ENCODE measurements around the gene SORCS2. TPM values are rescaled to one million over a fixed set of nuclear protein-coding genes. Genes with fewer than 3 reads are reported as not detected.

The SORCS2 gene
- total RNA-seq, 1 experiment from 2014 or later: 0.91 TPM

DNA sequence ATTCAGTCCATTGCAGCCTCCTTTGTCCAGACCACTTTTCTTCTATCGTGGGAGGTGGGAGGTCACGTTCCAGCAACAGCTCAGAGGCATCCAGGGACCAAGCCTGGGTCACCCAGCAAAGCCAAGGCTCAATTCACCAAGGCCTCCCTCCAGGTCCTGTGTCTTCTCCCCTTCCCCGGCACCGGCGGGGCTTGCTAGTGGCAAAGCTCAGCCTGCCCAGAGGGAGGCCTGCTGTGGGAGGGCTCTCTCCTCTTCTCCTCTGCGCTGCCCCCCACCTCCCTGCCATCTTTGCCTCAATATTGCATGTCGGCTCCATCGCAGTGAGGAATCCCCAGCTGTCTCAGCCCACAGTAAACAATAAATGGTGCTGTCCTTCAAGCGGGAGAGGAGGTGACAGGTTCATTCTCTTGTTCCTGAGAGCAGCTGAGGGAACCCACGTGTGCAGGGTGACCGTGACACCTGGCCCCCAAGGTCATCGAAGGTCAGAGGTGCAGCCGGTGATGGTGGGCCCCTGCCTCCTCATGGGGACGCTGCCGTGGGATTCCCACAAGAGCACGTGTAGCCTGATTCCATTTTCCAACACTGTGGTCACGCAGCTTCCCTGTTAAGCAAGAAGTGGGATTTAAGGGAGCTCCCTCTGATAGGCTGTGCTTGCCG, 353.9 kb downstream of the SORCS2 start:
- DNase-seq (ENCODE audit: low read depth): no peak

DNA sequence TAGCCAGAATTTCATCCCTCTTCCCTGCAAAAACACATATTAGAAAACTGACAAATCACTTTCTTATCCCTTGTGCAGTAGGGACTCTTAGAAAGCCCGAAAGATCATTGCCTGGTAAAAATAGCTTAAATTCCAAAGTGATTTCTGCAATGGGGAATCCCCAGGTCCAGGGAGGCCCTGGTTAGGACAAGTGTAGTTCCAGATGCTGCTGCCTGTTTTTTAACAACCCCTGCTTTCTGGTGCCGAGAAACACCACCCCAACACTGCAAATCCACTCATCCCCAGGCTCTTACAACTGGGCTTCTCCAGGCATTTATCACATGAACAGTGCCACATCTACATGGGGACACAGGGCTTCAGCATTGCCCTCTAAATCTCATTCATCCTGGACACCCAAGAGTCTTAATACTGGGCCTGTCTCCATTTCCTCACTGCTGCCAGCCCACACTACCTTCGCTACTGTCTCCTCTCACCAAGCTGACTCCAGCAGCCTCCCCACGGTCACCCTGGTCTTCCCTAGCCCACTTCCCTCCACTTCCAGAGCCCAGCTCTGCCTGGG, 354.6 kb downstream of the SORCS2 start:
- DNase-seq (ENCODE audit: low read depth): no peak

DNA sequence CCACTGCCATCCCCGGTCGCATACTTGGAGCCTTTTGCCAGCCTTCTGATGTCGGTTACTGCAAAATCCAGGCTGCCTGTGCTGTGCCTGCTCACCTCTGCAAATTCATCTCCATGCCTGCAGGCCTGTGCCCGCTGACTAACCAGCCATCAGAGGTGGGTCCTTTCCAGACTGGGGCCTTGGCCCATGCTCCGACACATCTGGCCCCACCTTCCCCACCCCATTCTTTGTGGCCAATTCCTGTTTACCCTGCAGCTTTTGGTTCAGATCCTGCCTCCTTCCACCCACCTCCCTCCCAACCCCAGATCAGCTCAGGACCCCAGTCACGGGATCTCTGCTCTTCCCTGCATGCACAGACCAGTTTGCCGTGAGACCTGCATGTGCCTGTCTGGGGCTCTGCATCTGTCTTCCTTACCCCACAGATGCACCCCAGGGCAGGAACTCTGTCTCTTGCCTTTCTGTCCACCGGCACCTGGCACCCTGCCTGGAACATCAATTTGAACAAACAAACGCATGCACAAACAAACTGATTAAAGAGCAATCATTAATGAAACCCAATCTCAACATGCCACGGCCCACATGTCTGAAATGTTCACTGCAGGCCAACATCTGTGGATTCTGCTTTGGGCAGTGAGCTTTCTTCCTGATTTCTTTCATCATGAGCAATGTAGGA, 355.2 kb downstream of the SORCS2 start:
- peak; percentile 18 for DNase-seq (ENCODE audit: low read depth)

DNA sequence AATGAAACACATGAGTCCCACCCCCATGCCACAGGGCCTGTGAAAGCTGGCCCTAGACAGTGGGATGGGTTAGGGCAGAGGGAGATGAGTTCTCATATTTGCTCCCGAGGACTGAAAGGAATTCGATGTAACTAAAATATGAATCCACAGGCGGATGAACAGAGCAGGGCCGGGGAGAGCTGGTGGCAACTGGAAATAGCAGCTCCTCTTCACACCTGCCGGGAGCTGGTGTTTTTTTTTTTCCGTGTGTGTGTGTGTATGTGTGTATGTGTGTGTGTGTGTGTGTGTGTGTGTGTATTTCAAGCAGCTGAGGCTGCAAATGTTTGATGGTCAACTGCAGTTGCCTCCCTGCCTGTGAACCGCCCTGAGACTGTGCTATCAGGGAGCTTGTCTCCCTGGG, 357.5 kb downstream of the SORCS2 start:
- no peak for DNase-seq (ENCODE audit: low read depth)

DNA sequence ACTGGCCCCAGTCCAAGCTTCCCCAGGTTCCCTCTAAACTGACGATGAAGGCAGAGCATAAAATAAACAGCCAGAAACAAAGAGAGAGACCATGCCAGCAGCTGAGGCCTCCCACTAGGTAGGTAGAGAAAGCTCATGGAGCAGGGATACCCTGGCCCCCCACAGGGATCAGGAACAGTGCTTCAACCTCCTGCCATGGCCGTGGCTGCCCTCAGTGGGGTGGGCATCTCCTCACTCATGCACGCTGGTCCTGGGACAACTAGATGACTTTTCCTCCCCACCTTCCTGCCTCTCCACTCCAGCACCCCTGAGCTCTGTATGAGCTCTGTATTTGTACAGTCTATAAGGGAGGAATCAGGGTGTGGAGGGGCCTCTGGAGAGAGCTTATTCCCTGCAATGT, 360.1 kb downstream of the SORCS2 start:
- DNase-seq (ENCODE audit: low read depth): no peak

DNA sequence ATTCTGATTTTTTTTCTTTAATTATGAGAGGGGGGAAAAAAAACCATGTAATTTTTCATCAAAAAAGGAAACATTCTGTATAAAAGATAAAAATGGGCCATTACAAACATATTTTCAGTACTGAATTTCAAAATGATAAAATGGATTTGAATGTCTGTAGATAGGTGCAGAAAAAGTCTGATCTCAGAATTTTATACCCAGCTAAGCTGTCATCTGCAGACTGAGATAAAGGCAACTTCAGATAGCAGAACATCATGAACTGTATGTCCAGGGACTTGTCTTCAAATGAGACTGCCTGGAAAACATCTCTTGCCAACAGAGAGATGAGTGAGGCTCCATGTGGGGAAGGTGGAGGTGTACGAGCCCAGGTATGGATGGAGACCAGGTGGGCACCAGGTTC, 360.9 kb downstream of the SORCS2 start:
- no peak for DNase-seq (ENCODE audit: low read depth)

DNA sequence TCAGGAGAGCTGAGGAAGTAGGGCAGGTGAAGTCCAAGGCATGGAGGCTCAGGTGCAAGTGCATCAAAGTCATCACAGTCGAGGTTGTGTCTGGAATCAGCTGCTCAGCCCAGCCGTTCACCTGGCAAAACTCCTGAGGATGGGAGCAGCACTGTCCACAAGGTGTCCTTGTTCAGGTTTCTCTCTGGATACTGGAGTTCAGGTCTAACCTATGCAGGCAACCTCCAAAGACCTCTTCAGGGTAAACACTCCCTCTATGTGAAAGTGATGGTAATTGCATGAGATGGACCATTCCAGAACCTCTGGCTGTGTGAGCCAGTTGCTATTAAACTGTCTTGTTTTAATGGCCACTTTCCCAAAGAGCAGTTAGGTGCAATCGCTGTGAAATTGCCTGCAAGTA, 362.6 kb downstream of the SORCS2 start:
- no peak for DNase-seq (ENCODE audit: low read depth)

DNA sequence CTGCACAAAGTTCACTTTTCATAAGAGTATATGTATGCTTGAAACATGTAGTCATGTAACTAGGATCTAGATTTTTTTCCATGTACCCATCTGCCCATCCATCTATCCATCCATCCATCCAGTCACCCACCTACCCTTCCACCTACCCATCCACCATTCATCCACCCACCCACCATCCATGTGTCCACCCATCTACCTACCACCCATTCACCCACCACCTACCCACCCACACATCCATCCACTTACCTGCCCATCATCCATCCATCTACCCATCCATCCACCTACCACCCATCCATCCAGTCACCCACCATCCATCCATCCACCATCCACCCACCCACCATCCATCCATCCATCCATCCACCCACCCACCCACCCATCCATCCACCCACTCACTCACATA, 364.2 kb downstream of the SORCS2 start:
- DNase-seq (ENCODE audit: low read depth): no peak

DNA sequence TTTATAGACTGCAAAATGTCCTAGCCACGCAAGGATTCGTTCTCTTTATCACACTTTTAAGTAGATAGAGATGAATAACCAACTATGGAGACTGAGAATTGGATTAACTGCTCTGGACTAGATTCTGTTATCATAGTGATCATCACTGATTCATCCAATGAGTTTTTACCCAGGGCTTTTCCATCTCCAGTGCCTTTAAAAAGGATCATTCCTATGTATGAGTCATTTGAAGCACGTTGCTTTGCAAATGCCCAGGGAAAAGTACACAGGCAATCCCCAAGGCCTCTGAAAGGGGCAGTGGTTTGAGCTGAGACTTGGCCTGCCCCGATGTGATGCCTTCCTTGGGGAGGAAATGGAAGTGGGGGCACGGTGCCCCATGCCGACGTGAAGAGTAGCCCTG, 365.1 kb downstream of the SORCS2 start:
- DNase-seq (ENCODE audit: low read depth): peak; percentile 67

DNA sequence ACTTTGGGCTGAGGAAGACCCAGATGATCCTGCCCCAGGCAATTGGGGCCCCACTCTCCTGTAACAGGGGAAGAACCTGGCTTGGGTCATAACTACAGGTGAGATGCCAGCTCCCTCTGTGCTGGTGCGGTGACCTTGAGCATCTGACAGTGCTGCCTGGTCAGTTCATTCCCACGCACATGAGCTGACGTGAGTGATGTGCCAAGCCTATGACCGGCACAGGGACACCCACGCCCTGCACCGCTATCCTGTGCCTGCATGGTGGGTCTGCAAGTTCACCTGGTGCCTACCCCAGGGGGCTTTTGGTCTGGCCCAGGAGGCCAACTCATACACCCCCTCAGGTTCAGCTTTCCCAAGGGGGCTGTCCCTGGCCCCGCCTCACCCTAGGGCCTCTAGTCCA, 366.1 kb downstream of the SORCS2 start:
- no peak for DNase-seq (ENCODE audit: low read depth)

DNA sequence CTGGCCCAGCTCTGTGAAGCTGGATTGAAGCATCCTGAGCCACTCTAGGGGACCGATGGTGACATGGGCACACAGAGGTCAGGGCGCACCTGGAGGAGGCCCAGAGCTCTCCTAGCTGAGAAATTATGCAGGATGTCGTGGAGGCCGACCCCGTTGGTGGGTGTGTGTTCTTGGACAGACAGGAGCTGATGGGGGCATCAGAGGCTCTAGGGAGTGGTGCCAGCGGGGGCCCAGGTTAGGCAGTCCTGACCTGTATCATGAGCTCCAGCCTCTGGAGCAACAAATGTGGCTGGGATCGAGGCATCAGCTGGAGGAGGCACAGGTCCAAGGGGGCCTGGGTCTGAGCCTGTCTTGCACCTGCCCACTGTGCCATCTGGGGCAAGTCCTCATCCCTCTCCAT, 367.0 kb downstream of the SORCS2 start:
- DNase-seq (ENCODE audit: low read depth): no peak

DNA sequence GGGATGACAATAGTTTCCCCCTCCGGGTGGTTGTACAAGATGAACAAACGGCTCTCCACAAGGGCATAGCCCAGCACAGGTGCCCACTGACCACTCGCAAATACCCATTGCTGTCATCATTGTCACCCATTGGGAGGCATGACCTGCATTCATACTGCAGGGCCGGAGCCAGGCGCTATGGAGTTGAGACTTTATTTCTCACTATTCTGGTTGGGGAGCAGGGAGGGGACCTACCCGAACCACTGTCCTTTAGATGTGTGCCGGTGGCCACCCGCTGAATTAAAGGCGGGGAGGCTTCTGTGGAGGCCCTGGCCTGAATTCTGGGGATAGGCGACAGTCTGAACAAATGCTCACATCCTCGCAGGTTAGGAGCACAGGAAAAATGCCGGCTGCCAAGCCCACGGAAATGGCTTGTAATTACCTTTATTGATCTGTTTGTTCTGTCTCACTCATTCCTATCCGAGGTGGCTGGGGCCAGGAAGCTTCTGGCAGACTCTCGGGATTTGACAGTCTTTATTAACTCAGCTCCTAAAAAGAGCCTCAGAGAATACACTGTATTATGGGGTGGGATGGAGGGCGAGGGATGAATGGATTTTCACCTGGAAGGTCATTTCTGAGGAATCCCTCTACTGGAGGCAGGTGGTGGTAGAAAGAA, 367.5 kb downstream of the SORCS2 start:
- DNase-seq (ENCODE audit: low read depth): no peak

DNA sequence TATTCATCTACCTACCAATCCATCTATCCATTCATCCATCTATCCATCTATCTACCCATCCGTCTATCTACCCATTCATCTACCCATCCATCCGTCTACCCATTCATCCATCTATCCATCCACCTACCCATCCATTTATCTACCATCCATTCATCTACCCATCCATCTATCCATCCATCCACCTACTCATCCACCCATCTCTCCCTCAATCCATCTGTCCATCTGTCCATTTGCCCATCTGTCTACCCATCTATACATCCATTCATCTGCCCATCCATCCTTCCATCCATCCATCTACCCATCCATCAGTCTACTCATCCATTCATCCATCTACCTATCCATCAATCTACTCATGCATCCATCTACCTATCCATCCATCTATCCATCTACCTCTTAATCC, 369.2 kb downstream of the SORCS2 start:
- no peak for DNase-seq (ENCODE audit: low read depth)

DNA sequence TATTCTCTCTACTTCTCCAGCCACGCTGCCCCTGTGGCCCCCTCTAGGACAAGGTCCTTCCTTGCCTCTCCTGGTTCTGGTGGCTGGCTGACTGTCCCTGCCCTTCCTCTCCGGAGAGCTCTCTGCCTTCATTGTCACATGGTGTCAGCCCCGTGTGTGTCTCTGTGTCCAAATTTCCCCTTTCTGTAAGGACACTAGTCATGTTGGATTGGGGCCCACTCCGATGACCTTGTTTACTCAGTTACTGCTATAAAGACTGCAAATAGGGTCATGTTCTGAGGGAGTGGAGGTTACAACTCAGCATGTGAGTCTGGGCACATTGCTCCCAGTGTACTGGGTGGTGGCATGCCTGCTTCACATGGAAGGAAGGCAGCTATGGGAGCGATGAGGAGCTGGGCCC, 371.9 kb downstream of the SORCS2 start:
- no peak for DNase-seq (ENCODE audit: low read depth)

DNA sequence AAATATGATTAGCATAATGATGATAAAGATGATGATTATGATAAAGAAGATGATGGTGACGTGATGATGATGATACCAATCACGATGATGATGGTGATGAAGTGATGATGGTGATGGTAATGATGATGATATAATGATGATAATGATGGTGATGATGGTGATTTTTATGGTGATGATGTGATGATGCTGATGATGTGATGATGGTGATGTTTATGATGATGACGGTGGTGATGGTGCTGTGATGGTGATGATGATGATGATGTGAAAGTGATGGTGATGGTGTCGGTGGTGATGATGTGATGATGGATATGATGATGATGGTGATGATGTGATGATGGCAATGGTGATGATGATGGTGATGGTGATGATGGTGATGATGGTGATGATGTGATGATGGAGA, 373.1 kb downstream of the SORCS2 start:
- no peak for DNase-seq (ENCODE audit: low read depth)

DNA sequence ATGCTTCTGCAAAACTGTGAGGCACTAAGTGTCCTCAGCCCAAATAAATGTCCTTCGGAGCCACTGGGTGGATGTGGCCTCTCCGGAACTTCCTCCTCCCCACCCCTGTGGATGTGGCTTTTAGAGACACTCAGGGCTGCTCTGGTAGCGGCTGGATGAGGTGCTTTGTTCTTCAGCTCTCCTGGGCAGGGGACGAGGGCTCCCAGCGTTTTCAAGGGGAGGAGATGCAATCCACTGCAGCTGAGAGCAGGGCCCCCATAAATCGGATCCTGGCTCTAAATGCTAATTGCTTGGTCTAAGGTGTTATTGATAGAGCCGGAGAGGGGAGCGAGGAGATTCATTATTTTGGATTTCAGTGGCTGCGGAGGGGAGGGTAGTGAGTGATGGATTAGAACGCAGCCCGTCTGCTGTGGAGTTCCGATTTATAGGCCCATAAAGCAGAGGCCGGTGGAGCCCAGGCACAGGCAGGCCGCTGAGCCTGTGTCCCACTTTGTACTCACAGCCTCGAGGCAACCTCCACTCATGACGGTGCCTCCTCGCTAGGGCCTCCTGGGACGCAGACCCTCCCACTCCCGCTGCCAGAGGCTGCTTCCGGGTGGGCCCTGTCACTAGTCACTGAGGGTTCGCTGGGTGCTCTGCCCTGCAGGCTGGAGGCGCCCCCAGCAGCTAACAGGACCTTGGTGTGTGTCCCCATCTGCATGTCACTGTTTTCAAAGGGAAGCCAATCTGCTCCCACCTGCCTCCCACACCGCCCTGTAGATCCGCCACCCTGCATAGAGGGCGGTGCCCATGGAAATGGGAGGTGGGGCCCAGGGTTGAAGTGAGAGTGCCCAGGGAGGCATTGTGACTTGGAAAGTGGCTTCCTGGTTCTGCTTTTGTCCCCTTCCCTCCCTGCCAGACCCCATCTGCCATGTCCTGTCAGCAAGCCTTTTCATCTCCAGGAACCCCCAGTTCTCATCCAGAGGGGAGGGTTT, 377.8 kb downstream of the SORCS2 start:
- DNase-seq (ENCODE audit: low read depth): no peak

DNA sequence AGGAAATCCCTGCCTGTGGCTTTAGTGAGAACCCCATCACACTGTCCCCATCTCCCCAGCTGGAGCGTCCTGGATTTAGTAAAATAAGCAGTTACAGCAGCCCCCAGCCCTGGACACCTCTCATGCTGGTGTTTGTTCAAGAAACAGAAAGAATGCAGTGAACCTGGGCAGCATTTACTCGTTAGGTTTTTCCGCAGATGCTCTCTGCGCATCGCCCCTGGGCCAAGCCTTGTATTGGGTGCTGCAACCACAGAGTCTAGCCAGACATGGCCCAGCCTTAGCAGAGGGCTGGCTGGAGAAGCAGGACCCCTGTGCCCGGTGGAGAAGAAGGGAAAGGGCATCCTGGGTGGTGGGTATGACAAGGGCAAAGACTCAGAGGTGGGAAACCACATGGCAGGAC, 378.7 kb downstream of the SORCS2 start:
- no peak for DNase-seq (ENCODE audit: low read depth)

DNA sequence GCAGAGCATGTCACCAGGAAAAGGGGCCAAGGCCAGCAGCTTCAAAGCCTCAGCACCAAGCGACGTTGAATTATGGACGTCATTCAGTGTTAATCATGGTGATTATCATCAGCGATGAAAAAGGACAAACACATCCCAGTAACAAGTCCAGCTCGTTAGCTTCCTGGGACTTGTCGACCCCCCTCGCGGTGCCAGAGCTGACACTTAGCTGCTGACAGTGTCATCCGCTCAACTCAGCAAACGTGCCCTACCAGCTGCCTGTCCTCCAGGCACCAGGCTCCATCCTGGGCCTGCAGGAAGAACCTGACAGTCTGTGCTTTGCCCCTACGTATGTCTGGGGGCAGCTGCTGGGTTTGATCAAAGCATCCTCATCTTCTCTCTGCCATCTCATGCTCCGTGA, 379.4 kb downstream of the SORCS2 start:
- no peak for DNase-seq (ENCODE audit: low read depth)

DNA sequence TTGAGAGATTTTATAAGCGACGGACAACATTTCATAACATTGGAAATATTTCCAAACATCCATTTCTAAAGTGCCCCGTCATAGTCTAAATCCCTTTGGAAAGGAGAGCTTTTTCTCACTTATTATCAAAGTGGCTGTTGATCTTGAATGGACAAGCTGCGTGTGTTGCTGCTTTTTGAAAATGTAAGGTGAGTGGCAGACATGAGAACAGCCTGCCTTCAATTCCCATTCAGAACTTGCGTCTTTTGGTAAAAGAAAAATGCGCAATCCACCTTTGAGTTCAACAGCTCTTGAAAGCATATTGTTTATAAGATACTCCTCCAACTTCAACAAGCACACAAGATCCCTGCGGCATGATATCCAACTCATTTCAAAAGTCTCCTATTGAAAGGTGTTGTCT, 380.6 kb downstream of the SORCS2 start:
- no peak for DNase-seq (ENCODE audit: low read depth)

DNA sequence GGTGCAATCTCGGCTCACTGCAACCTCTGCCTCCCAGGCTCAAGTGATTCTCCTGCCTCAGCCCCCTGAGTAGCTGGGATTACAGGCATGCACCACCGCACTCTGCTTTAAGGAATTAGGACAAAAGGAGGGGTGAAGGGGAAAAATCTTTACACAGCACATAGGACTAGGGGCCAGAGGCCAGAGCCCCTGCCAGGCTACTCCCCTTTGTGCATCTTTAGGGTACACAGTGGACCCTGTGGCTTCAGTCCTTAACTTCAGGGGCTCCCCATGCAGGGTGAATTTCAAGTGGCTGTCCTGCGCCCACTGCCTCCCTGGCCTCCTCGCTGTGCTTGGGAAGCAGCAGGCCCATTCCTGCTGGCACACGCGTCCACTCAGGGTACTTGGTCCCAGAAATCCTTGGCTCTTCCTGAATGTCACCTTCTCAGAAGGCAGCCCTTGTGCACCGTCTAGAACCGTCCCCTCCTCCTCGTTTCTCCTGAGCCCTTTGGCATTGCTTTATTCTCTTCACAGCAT, 381.3 kb downstream of the SORCS2 start:
- DNase-seq (ENCODE audit: low read depth): no peak

DNA sequence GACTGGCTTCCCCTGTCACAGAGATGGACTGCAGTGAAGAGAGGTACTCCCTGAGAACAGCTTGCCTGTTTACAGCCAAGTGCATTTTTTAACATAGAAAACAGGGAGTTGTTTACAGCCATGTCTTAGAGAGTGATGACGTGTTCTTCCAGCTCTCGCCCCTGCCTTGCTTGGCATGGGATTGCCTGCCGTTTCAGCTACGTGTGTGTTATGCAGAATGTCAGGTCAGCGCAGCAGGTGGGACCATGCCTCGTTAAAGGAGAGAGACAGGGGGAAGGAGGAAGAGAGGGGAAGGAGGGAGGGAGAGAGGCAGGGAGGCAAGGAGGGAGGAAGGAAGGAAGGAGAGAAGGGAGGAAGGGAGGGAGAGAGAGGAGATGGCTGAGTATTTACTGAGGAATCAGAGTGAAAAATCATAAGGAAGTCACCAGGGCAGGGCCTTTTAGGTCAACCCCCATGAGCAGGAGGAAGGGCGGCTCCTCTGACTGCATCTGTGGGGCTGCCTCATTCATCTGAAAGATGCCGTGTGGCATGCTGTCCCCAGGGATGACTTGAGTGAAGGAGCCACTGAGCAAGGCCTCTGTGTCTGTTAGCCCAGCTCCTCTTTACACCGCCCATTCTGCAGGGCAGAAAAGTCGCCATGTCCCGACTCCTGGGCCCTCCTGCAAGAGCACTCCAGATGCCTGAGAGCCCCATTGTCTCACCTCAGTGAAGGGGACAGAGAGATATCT, 382.1 kb downstream of the SORCS2 start:
- DNase-seq (ENCODE audit: low read depth): no peak
